OCI-M2 (cell line): Measurements from ENCODE around the gene NOTUM.

Experiments used
- DNase-seq: peaks from one replicate; lab custom pipeline; 2025; ENCODE audit not compliant: unreplicated experiment; lab: John Stamatoyannopoulos, UW

NOTUM gene

DNA sequence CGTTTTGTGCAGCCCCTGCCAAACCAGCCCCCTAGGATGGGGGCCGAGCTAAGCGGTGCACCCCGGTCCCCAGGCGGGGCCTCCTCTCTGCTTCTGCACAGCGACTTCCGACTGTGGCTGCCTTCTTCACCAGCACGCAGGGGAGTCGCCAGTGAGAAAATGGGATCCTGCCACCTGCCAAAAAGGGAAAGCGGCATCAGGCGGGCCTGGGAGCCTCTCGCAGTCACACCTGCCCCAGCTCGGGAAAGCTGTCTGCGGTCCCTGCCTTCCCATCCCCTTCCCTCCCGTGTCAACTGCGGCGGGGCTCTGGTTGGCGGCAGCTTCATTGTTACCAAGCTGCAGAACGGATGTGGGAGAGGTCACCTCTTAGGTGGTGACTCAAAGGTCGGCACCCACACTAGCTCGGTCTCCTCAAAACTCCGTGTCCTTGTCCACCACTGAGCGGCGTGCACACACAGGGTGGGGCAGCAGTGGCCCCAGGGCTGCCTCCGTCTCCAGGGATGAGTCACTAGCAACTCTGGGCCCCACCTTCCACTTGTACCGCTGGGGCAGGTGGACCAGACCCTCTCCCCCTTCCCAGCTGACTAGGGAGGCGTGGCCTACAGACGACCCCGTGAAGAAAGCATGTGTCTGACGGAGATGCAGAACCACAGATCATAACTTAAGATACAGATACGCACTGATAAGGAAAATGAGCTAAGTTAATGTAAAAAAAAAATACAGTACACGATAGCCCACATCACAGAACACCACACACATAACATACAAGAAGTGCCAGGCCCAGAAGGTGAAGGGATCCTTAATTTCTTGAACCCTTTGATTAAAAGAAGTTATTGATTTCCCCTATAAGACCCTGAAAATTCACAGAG lies 48.3 kb downstream of the NOTUM start:
- DNase-seq = no peak

DNA sequence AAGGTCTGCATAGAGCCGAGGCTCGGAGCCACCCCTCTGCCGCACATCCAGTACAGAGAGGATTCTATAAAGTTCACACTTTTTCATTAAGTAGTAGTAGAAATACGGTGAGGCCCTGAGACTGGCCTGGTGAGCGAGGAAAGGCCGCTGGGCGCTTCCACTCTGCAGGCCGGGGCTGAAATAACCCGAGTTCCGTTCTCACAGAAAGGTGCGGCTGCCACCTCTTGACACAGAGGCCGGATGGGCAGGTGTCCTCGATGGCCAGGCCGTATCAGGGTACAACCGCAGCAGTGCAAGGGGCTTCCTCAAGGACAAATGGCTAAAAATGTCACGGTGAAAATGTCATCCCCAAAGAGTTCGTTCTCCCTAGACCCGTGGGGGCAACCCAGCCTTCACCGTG lies 49.0 kb downstream of the NOTUM start:
- DNase-seq = no peak

DNA sequence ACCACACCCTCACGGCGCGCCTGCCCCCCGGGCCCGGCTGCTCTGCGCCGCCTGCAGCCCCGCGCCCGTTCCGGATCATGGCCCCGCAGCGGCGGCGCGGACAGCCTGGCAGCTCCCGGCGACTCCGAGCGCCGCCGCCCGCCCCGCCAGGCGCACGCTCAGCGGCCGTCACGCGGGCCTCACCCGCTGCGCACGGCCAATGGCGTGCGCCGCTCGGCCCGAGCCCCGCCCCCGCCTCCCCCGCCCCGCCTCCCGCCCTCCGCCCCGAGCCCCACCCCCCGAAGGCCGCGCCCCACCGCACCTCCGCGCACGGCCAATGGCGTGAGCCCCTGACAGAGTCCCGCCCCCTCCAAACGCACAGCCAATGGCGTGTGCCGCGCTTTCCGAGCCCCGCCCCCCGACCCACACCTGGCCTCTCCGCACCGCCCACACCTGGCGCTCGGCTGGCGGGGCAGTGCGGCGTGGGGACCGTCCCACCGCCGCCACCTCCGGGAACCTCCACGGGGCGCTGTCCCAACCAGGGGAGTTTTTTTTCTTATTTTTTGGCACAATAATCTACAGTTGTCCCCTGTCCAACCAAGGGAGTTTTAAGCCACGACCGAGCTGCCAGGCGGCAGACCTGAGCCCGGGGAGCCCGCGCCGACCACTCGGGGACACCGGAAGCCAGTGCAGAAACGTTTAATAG lies 49.6 kb downstream of the NOTUM start, which contains the start of gene PCYT2:
Gene PCYT2 (minus strand): TSS at position 123 of the 685 bp plus-strand sequence. CDS start 44 bp downstream, at position 79.
- DNase-seq = no peak

DNA sequence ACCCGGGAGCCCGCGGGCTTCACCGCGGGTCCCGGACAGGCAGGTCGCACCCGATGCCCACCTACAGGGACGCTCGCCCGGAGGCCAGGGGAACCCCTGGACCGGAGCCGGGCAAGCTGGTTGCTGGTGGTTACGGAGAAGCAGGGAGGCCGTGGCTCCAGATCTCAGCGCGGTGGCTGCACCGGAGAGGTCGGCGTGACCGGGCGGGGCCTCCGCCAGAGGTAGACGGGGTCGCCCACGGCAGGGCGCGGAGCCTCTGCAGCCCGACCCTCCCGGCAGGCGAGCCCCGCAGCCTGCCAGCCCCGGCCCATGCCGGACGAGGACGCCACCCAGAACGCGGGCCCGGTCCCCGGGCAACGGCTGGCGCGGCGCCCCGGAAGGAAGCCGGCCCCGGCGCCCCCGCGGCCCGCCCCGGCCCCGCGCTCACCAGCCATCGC lies 50.1 kb downstream of the NOTUM start:
- DNase-seq = no peak

DNA sequence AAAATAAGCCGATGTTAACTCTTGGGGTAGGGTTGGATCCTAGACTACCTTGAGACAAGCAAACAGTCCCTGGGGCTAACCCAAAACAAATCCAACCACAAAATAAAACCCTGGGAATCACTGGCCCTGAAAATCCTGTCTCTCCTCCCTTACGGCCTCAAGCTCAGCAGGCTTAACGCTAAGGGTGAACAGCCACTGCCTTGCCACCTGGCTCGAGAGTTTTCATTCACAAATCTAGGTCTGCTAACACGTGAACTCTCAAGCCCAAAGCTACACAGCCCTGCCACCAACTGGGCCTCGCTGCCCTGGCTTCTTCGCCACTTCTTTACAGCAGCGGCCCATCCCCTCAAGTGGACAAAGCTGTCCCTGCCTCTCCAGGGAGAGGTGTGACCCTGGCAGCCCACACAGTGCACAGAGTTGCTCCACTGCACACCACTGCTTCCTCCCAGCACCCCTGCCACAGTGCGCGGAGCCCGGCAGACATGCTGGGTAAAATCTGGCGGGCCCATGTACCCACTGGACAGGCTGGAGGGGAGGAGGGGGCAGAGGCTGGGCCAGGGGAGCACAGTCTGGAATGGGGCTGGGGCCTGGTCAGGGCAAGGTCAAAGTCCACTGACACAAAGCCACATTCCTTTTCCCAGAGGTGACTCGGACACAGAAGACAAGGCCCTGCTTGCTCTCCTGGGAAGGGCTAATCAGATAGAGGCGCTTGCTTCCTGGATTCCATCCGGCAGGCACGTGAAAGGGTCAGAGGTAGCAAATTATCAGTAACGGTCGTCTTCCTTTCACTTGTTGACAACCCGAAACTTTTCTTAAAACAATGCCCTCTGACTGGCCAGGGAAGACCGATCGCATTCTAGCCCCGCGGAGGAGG lies 50.8 kb downstream of the NOTUM start:
- DNase-seq = no peak

DNA sequence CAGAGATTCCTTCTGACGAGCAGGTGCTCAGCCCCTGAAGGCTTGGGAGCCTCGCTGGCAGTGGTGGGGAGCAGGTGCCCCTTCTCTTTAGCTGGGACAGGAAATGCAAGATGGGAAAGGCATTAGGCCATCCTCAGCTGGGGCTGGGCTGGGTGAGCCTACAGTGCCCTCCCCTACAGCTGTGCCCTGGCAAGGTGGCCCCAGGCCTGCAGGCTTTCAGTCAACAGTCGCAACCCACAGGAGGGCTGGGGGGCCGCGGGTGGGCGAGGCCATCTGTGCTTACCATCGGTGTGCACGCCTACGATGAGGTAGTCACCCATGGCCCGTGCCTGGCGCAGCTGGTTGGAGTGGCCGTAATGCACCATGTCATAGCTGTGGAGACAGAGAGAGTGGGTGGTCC lies 51.8 kb downstream of the NOTUM start:
- no peak for DNase-seq

DNA sequence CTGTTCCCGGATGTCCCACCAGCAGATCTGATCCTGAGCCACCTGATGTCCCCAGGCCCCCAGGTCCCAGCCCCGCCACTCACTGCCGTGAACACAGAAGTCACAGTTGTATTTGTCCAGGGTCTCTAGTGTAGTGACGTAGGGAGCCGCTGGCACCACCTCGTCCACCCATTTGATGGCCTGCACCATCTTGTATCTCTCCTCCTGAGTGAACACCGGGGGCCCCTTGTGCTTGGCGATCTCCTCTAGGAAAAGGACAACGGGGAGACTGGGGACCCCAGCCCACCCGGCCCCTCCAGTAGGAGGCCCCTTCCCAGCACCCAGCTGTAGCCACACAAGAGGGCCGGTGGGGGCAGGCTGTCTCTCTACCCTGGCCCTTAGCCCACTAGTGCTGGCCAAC lies 52.2 kb downstream of the NOTUM start:
- DNase-seq = no peak

DNA sequence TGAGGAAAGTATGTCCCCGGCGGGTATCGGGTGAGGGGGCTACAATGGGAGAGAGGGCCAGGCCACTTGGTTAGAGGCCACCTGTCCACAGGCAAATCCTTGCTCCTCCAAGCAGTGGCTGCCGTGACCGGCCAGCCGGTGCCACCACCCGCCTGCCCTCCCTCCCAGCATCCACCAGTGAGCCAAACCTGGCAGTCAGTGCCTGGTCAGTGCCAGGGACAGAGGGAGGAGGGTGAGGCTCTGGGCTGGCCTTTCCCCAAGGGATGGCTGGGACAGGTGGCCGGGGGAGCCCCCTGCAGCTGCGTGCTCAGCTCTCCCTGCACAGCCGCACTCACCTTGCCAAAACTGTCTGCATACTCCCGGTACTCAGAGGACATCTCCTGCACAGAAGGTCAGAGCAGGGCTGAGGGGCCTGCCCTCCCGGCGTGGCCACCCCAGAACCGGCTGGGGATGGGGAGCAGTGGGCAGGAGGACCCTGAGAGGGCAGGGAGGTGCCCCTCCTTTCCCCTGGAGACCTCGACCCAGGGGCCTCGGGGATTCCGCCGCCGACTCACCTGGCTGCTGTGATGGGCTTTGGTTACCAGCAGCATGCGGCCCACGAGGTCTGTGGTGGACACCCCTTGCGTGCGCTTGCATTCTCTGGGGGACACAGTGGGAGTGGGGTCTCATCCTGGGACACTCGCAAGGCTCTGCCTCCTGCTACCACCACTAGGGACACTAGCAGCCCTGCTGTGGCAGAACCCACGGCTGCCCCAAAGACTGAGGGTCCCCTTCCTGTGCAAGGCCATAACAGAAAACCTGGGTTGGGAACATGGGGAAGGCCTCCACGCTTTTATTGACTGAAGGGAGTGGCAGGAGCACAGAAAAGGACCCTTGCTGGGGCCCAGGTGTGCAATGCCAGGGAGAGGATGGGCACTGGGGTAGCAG lies 53.5 kb downstream of the NOTUM start:
- DNase-seq = no peak

DNA sequence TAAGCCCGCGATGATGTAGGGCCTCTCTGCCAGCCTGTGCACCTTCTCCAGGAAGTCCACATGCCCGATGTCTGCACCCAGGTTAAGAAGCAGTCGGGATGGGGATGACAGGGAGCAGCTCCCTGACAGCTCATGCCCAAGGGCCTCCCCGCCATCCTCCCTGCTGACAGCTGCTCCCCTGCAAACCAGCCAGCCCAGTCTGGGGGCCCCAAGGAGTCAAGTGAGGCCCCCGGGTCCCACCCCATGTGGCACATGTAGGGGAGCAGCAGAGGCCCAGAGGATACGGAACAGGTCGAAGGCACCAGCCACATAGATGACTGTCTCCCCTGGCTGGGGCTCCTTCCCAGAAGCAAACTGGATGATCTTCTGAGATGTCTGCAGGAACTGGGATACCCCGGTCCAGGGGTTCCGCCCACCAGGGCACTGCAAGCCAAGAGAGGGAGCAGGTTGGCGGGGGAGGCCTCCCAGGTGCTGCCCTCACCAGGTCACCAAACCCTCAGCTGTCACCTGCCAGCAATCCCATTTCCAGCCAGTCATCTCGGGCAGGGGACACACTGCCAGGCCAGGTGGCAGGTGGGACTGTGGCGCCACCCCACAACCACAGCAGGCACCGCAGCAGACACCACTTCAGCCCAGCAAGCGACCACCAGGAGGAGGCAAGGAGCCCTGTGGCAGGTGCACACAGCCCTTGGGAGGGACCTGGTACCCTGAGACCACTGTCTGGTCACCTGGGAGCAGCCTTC lies 54.3 kb downstream of the NOTUM start:
- no peak for DNase-seq

DNA sequence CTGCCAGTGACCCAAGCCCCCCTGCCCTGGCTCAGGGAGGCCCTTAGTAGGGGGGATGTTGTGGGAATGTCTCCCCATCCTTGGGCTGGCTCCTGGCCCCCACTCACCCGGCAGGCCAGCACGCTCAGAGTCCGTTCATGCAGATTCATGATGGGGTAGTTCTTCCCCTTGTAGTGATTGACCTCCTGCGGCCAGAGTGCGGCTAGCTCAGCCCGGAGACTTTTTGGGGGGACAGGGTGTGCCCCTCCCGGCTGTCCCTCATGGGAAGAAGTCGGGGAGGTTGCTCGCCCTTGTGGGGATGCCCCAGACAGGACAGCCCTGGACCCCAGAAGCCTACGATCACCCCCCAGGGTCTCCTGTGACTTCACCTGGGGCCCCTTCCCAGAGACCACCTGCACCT lies 55.0 kb downstream of the NOTUM start:
- DNase-seq = no peak

DNA sequence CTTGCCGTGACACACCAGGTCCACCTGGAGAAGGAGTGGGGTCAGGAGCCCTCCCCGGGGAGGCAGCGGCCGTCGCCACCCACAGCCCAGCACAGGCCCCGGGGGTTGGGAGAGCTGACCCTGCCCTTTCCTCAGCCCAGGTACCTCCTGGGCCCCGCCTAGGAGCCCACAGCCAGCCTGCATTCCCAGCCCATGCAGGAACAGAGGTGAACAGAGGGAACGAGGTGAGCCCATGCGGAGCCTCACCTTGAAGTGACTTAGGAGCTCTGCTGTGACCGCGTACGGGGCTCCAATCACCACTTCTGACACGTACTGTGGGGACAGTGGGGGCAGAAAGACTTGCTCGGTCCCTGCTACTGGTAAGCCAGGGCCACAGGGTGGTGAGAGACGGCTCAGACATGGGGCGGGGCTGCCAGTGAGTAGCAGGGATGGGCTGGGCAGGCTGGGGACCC lies 55.5 kb downstream of the NOTUM start:
- no peak for DNase-seq

DNA sequence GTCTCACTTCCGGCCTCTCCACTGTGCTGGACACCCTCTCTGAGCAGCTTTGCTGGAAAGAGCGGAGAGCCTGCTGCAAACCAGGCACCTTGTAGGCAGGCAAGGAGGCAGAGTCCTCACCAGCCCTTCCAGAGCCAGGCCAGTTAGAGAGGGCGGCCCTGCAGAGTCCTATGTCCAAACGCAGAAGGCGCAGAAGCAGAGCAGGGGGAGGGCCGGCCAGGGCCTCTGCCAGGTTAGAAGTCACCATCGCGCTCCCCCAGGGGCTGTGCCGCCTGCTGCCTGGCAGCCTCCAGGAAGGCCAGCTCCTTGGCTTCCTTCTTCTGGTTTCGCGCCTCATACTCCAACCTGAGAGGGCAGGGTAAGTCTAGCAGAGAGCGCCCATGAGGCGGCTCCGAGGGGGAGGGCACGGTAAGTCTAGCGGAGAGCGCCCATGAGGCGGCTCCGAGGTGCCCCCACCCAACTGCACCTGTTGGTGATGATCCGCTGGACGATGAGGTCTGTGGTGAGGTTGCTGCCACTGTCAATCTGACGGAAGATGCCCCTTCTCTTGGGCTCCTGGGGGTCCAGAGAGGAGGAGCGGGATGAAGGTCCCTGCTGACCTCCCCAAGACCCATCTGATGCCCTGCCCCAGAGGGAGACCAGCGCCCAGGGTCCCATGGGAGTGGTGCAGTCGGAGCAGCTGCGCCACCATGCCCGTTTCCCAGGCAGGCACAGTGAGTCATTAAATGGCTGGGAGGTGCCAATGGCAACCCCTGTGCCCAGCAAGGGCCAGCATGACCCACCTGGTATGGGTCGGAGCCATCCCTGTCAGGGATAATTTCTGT lies 56.2 kb downstream of the NOTUM start:
- no peak for DNase-seq

DNA sequence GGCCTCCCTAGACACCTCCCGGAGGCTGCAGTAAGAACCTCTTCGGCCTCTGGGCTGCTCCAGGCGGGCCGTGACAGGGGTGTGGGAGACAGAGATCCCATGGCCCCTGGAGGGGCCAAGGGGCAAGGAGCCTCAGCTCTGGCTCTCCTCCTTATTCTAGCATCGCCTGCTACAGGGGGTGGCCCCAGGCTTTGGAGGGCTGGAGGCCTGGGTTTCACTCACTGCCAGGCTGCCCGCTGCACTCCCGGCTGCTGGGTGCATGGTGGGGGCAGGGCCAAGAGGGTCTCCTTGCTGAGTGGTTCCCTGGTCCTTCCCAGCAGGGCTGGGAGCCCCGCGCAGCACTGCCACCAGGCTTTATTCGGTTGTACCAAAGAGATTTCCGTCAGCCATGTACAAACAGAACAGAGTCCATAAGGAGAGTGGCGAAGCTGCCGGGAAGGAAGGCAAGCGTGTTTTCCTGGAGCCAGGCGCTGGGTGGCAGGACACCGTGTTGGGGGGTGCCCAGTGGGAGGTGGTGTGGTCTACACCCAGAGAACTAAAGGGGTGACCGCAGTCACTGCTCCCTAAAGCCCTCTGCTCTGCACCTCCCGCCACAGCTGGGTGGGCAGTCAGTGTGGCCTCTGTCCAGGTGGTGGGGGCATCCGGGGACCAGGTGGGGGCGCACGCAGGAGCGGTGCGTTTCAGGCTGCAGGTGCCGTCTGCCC lies 56.9 kb downstream of the NOTUM start:
- no peak for DNase-seq

DNA sequence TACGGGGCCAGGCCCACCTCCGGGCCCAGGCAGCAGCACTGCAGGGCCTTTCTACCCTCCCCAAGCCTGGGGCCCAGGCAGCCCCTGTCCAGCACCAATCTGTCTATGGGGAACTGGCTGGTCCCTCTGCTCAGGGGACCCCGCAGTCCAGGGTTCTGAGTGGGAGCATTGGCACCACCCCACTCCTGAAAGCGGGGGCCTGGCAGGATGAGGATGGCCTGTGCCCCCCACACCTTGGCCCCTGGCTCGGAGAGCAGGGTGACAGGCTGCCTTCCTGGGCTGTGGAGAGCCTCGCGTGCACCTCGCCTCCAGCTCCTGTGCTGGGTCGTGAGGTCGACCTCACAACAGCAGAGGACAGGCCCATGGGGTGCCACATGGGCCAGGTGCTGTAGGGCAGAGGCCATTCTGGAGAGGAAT lies 57.6 kb downstream of the NOTUM start:
- DNase-seq = no peak

DNA sequence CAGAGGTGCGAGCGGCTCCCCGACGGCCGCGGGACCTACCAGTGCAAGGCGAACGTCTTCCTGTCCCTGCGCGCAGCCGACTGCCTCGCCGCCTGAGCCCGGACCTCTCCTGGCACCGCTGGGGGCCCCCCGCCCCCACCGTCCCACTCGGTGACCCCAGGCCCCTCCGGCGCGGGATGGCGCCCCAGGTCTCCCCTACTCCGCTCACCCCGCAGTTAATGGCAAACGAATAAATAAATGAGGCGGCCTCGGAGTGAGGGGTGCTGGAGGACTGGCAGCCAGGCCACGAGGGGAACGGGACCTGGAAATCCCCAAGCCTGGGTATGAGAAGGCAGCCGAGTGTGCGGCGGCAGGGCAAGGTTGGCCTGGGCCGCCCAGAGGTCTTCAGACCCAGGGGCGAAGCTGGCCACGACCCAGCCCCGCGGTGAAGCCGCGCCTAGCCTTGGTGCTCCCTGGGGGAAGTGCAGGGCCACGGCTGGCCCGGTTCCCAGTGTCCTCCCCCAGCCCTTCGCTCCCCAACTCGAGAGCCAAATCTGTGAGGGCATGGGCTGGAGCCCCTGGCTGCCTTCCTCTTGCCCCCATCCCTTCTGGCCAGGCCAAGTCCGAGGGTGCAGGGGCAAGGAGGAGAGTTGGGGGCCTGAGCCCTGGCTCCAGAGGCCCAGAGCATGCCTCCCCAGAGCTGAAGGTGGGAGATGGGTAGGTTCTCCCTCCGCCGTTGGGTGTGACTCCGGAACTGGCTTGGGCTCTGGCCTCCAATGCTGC lies 58.2 kb downstream of the NOTUM start:
- no peak for DNase-seq
